SW 1271 (cell line): ENCODE measurements around the gene TRIM26.

Experiments
- DNase-seq, 2 experiments: peaks; one replicate each; lab custom pipeline; 2025; lab: John Stamatoyannopoulos, UW

The TRIM26 gene

DNA sequence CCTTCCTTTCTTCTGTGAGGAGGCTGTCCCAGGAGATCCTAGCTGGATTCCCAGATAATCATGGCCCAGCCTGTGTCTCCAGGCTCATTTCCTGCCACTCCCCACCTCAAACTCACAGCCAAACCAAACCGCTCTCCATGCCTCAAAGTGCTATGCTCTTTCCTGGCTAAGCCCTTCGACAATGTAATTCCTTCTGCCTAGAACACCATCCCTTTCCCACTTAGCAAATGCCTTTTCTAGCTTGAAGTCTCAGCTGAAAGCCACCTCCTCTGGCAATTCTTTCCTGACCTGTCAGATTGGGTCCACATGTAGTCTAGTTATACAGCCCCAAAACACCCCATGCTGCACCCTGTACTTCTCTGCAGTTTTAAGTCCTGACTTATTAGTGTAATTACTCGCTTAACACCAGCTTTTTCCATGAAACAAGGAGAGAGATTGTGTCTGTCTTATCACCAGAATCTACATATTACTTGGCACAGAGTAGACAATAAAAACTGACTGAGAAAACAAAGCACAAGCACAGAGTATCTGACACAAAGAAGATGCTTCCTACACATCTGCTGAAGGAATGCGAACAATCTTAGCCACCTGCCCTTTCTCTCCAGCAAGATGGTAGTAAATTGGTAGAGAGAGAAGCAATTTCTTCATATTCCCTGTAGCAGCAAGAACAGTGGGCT lies 5.4 kb downstream of the TRIM26 start:
- no peak for DNase-seq

DNA sequence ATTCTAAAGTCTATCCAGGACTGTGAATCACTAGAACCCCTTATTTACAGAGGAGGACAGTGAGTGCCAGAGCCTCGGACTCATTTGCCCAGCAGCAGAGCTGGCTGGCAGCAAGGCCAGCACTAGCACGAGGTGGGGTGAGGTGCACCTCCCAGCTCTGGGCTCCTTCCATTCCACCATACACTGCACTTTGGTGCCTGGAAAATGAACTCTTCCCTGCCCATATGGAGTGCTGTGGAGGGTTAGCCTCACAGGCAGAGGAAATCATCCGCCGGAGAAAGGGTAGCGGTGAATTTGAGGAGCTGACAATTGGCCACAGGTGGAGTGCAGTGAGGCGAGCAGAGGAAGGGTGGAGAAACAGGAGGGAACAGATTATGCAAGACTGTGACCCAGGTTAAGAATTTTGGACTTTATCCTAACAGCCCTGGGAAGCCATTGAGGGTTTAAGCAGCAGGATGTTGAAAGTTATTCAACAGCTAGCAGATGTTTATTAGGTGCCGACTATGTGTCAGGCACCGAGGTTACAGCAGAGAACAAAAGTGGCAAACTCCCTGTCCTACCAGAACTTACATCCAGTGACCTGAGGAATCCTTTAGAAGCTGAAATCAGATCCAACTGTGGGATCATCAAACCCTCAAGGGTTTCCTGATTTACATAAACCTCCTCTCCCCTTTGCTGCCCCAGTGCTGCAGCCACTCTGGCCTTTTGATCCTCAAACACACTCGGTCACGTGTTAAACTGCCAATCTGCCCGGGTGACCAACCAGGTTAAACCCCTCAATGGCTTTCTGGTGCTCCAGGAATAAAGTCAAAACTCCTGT lies 6.2 kb downstream of the TRIM26 start:
- DNase-seq = no peak

DNA sequence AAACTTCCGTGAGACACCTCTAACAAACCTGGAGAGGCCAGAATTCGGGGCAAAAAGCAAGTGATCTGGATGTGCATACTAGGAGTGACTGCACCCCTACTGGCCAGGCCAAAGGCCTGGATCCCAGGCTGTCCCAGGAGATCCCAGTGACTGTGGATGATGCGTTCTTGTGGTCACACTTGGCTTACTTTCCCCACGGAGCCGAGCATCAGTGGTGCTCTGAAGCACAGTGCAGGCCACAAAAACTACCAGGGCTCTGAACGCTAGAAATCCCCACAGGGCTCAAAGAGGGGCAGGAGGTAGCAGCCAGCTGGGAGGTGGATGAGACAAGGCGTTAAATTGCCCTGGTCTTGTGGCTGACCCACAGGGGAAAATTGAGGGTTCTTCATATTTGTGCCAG lies 7.1 kb downstream of the TRIM26 start:
- no peak for DNase-seq

DNA sequence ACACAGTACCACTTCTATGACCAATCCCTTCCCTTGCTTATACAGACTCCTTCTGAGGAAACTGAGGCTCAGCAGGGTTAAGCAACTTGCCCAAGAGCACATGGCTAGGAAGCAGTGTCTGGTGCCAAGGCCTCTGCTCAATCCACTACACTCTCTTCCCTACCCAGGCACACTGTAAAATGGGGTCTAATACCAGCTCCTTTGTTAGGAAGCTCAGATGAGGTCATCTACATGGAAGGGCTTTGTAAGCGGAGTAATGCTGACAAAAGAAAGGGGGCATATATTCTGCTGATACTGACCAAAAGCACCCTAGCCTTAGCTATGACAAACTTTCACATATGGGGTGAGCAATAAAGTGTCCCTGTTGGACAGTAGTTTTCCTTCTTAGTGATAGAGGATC lies 9.1 kb downstream of the TRIM26 start:
- DNase-seq = no peak

DNA sequence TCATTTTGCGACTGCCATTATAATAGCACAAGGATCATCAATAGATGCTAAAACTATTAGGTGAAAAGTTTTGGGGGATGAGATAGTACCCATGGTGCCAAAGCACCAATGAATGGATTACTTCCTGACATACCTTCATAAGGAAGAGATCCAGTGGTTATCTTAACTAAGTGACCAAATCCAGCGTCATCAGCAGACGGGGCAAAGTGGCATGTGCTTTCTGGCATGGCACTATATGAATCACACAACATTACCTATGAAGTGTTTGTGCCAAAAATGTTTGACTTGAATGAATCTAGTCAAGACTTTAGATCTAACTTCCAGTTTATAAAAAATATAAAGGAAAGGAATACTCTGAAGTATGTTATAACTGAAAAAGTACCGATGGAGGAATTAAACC lies 10.8 kb downstream of the TRIM26 start:
- no peak for DNase-seq

DNA sequence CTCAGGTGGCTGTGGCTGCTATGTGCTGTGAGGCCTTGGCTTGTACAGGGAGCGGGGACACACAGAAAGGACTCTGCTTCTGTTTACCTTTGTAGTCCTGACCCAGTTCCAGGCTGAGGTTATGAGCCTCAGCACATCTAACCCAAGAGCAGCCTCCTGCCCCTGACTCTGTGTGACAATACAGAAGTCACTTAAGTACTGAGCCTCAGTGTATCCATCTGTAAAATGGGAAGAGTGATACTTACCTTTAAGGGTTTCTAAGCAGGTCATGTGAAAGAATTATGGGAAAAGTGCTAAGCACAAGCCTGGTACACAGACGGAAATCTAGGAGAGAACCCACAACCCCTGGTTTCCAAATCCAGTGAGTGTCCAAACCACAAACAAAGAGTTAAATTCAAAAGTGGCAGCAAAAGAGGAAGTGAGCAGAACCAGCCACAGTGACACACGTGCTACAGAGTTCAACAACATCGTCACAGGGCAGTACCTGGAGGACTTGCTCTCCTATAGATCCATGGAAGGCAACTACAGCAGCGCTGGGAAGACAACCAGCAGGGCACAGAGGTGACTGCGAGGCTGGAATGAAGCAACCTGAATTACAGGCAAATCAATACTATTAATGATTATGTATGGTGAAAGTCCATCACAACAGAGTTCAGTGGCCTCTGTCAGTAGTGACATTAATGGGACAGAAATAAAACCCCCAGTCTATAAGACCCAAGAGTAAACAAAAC lies 12.5 kb downstream of the TRIM26 start:
- DNase-seq = no peak

DNA sequence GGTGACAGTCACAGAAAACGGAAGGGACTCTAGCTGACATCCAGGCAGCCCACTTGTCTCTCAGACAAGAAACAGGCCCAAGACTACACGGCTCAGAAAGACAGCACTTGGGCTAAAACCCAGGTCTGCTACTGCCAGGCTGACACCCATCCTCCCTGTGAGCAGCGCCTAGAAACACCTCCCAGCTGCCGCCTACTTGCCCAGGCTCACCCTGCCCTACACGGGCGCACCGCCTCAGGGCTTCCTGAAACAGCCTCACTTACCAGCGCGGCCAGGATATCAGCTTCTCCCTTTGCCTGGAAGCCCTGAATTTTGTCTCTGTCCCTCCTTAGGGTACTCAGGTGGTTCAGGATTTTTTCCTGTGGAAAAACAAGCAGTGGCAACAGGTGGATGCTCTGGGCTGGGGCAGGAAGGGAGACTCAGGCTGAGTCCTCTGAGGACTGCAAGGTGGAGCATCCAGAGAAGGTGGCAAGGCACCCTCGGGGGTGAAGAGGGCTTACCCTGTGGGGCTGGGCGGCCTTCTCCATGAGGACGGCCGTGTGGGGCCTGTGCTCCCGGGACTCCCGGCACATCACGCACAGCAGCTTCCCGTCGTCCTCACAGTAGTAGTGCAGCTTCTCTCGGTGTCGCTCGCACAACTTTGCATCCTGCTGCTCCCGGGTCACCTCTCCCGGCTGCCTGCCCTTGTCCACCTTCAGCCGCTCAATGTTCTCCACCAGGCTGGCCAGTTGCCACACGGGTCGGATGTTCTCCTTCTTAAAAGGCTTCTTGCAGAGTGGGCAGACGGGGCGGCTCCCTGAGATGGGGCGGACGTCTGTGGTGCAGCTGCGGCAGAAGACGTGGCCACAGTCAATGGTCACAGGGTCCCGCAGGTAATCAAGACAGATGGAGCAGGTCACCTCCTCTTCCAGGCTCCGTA lies 14.8 kb downstream of the TRIM26 start:
- no peak for DNase-seq

DNA sequence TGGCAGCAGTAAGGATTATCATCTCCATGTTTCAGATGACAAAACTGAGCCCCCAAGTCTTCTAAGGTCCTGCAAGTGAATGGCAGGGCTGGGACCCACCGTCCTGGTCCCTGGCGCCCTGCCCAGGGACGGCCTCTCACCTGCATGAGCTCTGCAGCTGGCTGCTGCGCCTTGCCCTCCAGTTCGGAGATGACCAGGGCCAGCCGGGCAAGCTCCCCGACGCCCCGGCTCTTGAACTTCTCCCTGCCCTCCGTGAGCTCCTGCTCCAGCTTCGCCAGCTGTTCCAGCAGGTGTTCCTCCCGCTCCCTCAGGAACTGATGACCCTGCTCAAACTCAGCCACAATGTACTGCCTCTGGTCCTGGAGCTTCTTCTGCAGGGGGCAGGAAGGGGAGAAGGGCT lies 16.8 kb downstream of the TRIM26 start:
- DNase-seq = no peak

DNA sequence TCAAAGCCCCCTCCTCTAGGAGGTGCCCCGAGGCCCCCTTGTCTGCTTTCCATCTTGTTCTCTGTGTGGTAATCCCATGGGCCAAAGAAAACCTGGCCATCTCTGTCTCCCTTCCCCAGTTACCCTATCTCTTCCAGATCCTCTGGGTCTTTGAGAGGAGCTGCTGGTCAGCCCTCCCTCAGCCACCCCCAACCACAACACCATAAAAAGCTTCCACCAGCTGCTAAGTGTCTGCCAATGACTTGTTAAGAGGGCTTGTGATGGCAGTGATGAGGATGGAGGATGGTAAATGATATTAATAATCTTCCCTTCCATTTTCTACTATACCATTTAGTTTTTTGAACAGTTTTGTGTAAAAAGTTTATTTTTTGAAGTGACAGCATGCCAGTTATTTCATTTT lies 17.3 kb downstream of the TRIM26 start:
- no peak for DNase-seq

DNA sequence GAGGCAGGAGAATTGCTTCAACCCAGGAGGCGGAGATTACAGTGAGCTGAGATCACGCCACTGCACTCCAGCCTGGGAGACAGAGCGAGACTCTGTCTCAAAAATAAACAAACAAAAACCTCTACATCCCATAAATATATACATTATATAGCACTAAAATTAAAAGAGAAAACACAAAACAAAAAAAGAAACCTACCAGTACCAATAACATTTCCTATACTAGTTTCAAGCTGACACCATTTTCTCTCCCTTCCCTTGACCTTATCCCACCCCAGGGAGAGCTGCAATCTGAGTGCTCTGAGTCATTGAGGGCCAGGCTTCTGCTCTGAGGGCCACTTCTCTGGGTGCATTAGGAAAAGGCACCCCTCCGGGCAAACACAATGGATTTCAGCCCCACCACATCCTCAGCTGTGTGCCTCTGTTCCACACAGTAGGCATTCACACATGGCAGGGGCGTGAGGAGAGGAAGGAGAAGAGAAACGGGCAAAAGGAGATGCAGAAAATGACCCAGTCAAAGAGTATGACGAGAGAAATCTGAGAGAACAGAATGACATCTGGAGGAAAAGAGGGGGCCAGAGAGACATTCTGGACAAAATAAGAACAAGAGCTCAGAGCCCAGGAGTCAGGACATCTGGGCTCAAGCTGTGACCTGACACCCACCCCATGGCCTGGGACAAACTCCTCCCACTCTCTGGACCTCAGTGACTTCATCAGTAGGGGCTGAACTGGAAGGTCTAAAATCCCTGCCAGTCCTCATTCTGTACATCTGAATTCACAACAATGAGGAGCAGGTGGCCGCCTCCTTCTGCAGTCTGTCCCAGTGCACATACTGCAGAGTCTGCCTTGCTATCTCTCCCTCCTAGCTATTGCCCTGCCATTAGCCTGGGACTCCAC lies 18.2 kb downstream of the TRIM26 start:
- no peak for DNase-seq

DNA sequence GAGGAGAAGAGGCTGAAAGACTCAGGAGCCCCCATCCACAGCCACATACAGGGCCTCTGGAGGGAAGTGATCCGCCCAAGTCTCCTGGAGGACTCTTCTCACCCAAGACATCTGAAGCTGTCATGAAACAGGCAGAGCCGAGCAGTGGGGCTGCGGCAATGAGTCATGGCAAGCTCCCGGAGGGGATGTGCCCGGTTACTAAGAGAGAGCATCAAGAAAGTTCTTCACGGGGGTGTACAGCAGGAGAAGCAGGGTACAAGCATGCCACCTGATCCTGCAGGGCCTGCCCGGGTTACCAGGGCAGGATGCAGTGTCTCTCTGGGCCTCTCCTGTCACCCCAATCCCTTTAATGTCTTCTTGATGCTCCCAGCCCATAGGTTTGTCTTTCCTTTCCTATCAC lies 21.1 kb downstream of the TRIM26 start:
- DNase-seq = no peak

DNA sequence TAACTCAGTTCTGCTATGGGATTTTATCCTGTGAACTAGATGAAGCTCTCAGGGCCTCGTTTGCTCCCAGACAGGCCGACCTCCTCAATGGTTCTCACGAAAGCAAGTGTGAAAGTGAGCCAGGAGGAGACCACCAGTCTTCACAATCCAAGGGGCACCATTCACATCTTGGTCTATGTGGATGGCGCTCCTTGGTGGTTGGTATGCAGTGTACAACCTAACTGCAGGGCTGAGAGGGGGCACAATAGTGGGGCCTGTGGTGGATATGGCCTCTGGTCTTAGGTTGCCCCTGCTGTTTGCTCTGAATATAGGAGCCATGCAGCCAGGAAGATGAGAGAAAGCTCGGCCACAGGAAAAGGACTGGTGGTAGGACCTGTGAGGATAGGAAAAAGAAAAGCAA lies 24.7 kb downstream of the TRIM26 start:
- DNase-seq = no peak

DNA sequence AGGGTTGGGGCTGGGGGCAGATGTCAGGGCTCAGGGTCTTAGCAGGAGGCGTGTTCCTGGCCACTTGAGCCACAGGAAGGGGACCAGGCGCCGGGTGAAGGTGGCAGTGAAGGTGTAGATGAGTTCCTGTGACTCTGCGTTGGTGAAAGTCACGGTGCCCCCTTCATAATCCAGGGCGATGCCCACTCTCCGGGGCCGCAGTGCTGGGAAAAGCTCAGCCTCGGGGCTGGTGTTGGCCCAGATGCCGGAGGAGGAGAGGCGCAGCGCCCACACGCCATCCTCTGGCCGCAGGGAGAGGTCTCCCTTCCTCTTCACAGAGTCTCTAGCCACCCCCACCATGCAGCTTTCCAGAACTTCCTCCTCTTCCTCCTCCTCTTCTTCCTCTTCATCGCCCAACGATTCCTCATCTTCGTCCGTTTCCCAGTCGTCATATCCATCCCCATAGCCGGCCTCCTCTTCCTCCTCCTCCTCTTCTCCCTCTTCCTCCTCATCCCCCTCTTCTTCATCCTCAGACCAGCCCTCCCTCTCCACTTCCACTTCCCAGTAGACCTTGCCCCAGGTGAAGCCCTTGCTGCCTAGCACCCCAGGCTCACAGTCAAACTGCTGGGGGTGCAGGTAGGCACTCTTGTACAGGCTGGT lies 27.2 kb downstream of the TRIM26 start:
- no peak for DNase-seq

DNA sequence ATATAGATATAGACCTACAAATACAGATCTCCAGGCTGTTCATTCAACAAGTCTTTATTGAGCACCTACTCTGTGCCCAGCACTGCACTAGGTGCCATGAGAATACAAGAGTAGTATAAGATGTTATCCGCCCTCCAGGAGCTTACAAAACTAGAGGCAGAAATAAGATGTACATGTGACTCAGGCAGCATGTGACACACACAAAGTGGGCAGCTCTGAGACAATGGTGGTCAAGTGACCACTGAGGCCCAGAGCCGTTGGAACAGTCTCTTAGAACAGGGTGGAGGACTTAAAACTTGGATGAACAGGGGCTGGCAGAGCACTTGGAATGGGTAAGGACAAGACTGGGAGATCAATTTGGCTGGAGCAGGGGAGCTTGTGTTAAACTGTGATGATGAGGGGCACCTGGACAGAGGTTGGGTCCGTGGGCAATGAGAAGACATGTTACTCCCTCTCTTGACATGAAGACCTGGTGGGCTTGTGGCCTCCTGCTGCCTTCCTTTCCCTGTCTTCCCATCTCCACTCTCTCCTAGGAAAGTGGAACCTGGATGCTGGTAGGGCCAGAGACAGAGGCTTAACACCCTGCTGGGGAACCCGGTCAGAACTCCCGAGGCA lies 28.7 kb downstream of the TRIM26 start:
- no peak for DNase-seq

DNA sequence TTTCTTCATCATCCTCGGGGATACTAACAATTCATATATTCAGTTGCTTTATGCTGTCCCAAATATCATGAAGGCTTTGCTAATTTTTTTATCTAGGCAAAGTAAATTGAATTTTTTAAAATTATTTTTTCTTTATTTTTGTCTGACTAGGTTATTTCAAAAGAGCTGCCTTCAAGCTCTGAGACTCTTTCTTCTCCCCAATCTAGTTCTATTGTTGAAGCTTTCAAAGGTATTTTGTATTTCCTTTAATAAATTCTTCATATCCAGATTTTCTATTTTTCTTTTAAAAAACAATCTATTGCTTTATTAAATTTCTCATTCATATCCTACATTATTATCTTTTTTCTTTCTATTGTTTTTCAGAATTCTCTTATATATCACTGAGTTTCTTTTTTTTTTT lies 33.1 kb downstream of the TRIM26 start:
- no peak for DNase-seq

DNA sequence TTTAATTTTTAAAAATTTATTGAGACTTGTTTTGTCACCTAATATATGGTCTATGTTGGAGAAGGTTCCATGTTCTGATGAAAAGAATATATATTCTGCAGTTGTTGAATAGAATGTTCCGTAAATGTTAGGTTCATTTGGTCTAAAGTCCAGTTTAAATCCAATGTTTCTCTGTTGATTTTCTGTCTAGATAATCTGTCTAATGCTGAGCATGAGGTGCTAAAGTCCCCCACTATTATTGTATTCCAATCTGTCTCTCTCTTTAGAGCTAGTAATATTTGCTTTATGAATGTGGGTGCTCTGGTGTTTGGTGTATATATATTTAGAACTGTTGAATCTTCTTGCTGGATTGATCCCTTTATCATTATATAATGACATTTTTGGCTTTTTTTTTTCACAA lies 34.4 kb downstream of the TRIM26 start:
- no peak for DNase-seq

DNA sequence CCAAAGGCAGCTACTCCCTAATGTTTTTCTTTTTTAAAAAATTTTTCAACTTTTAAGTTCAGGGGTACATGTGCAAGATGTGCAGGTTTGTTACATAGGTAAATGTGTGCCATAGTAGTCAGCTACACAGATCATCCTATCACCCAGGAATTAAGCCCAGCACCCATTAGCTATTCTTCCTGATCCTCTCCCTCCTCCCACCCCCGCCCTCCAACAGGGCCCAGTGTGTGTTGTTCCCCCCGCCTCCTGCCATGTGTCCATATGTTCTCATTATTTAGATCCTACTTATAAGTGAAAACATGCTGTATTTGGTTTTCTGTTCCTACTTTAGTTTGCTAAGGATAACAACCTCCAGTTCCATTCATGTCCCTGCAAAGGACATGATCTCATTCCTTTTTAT lies 37.4 kb downstream of the TRIM26 start:
- DNase-seq = no peak

DNA sequence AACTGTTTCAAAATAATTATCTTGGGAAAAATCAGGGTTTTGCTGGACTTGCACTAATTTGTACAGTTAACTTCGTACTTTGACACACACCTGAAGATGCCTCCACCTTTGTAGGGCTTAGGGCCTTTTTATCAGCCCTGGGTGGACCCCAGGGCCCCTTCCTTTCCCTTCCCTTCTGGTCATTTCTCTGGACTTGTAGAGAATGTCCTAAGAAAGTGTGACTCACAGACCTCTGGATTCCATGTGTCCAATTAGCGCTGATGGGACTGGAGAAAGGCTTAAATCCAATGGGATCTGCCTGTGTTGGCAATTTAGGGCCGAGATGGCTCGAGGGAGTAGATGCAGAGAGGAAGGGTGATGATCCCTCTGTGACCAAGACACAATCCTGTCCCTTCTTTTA lies 40.5 kb downstream of the TRIM26 start:
- DNase-seq = no peak

DNA sequence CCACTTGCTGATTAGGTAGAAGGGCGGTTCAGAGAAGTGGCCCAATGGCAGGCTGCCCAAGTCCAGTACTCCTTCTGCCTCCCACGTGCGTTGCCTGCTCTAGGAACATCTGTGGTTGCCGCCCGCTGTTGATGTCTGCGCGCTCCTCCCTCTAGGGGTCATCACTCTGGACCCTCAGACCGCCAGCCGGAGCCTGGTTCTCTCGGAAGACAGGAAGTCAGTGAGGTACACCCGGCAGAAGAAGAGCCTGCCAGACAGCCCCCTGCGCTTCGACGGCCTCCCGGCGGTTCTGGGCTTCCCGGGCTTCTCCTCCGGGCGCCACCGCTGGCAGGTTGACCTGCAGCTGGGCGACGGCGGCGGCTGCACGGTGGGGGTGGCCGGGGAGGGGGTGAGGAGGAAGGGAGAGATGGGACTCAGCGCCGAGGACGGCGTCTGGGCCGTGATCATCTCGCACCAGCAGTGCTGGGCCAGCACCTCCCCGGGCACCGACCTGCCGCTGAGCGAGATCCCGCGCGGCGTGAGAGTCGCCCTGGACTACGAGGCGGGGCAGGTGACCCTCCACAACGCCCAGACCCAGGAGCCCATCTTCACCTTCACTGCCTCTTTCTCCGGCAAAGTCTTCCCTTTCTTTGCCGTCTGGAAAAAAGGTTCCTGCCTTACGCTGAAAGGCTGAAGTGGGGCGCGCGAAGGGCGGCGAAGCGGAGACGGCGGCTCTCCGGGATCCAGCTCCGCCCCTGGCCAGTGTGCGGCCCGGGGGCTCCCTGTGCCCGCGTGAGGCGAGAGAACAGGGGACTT lies 41.3 kb downstream of the TRIM26 start:
- DNase-seq = no peak
